Smooth muscle cell (in vitro differentiated cells): ENCODE data around the gene C11orf98. TPM values are rescaled to one million over a fixed set of nuclear protein-coding genes. Genes with fewer than 3 reads are reported as not detected.

Source experiments
- DNase-seq: peaks from one replicate; lab custom pipeline; 2025; ENCODE audit not compliant: unreplicated experiment; lab: John Stamatoyannopoulos, UW
- H2AFZ ChIP-seq: fragments of 200-600 bp; sonication (generic); 2 replicates; pipeline ENCODE4 v1.6.0; 2016; ENCODE audit warnings: antibody characterized with exemption, low read depth, mild to moderate bottlenecking
- H3F3A ChIP-seq: fragments of 200-600 bp; sonication (generic); 2 replicates; pipeline ENCODE4 v1.6.0; 2017; ENCODE audit warnings: antibody characterized with exemption, low read depth
- H3K27ac ChIP-seq: fragments of 200-600 bp; sonication (generic); 2 replicates; pipeline ENCODE4 v1.5.1; 2016; ENCODE audit warnings: low read depth, mild to moderate bottlenecking
- H3K27me3 ChIP-seq: fragments of 200-600 bp; sonication (generic); 2 replicates; pipeline ENCODE4 v1.6.1; 2016; ENCODE audit warnings: low read depth, mild to moderate bottlenecking
- H3K36me3 ChIP-seq: fragments of 200-600 bp; sonication (generic); 2 replicates; pipeline ENCODE4 v1.5.1; 2016; ENCODE audit warnings: low read depth
- H3K4me1 ChIP-seq: fragments of 200-600 bp; sonication (generic); 2 replicates; pipeline ENCODE4 v1.5.1; 2016; ENCODE audit warnings: low read depth
- H3K4me2 ChIP-seq: fragments of 200-600 bp; sonication (generic); 2 replicates; pipeline ENCODE4 v1.6.0; 2016; ENCODE audit warnings: mild to moderate bottlenecking
- H3K4me3 ChIP-seq: fragments of 200-600 bp; sonication (generic); 2 replicates; pipeline ENCODE4 v1.5.1; 2016; ENCODE audit warnings: mild to moderate bottlenecking
- H3K79me2 ChIP-seq: fragments of 200-600 bp; sonication (generic); 2 replicates; pipeline ENCODE4 v1.6.0; 2016; ENCODE audit warnings: low read depth, mild to moderate bottlenecking
- H3K9ac ChIP-seq: fragments of 200-600 bp; sonication (generic); 2 replicates; pipeline ENCODE4 v1.6.0; 2016; ENCODE audit warnings: low read depth
- H3K9me3 ChIP-seq: fragments of 200-600 bp; sonication (generic); replicated peaks from 2 replicates; pipeline ENCODE4 v1.5.1; 2016; ENCODE audit warnings: low read depth
- H4K20me1 ChIP-seq: fragments of 200-600 bp; sonication (generic); 2 replicates; pipeline ENCODE4 v1.6.0; 2016; ENCODE audit warnings: low read depth
- CTCF ChIP-seq: fragments of 200-600 bp; sonication (generic); IDR thresholded peaks from 2 replicates; pipeline ENCODE4 v1.5.1; 2017; ENCODE audit warnings: borderline replicate concordance, mild to moderate bottlenecking, antibody characterized with exemption; ENCODE audit not compliant: insufficient read depth, poor library complexity, severe bottlenecking
- WGBS: methylation state at CpG from one replicate; pipeline ENCODE4 v1.1.7; 2016; ENCODE audit warnings: low lambda C conversion rate; 5-methylcytosine and 5-hydroxymethylcytosine counted together
- polyA plus RNA-seq: library from polyadenylated mRNA; unstranded; fragments of >200 nt; fragmentation: Nextera tagmentation; extraction: Ambion mirVana; gene quantifications from 2 replicates; pipeline ENCODE4 v1.2.1, GENCODE V29; 2016
- total RNA-seq: library from RNA; depleted of rRNA; stranded (reverse); fragments of >200 nt; gene quantifications from 2 replicates; pipeline ENCODE4 v1.2.3, GENCODE V29; 2014

C11orf98 gene
- total and polyA plus RNA-seq, 2 experiments from 2014 or later, result 68.4 to 101 TPM

GRCh38 chr11:62688491-62688890, 23.5 kb upstream of the C11orf98 start:
- H3K36me3 ChIP-seq, result no peaks in the 10 kb centered on the region
- no peaks in the 10 kb centered on the region for H3F3A ChIP-seq
- H3K4me2 ChIP-seq, result no peak overlapping the region
- H3K4me1 ChIP-seq, result no peaks in the 10 kb centered on the region
- H3K27ac ChIP-seq, result no peak overlapping the region
- DNase-seq, result no peak
- no peaks in the 10 kb centered on the region for H3K9me3 ChIP-seq
- no peak for TF ChIP-seq CTCF
- no peak overlapping the region for H2AFZ ChIP-seq
- WGBS, result 43% methylated on average over 1 of the region's 1 CpG
- no peak overlapping the region for H3K4me3 ChIP-seq
- H4K20me1 ChIP-seq, result no peaks in the 10 kb centered on the region
- H3K79me2 ChIP-seq, result no peaks in the 10 kb centered on the region
- no peak overlapping the region for H3K9ac ChIP-seq
- H3K27me3 ChIP-seq, result no peaks in the 10 kb centered on the region

- Histone ChIP-seq H2AFZ (no peak overlapping the region), H3K4me2 (no peak overlapping the region), H3F3A (no peaks in the 10 kb centered on the region), H4K20me1 (no peaks in the 10 kb centered on the region), H3K27me3 (no peaks in the 10 kb centered on the region), H3K4me1 (no peaks in the 10 kb centered on the region), H3K4me3 (no peak overlapping the region), H3K9me3 (no peaks in the 10 kb centered on the region), H3K79me2 (no peaks in the 10 kb centered on the region), H3K27ac (no peak overlapping the region), H3K36me3 (no peaks in the 10 kb centered on the region), H3K9ac (no peak overlapping the region)
- TF ChIP-seq CTCF, result no peak
- WGBS, result 88% methylated on average over 73 of the region's 74 CpGs
- DNase-seq, result no peak
Observed at GRCh38 chr11:62687508-62688396, 22.7 kb upstream of the C11orf98 start.

GRCh38 chr11:62682518-62682917, 17.5 kb upstream of the C11orf98 start:
- H3K4me2 ChIP-seq, result no peak overlapping the region
- no peaks in the 10 kb centered on the region for H3K9me3 ChIP-seq
- H3K4me3 ChIP-seq, result no peak overlapping the region
- no peak overlapping the region for H3K9ac ChIP-seq
- H3K27me3 ChIP-seq, result no peaks in the 10 kb centered on the region
- peaks cover 15% of the 10 kb centered on the region for H3F3A ChIP-seq
- peaks cover 13% of the 10 kb centered on the region for H3K79me2 ChIP-seq
- no peak for TF ChIP-seq CTCF
- no peak overlapping the region for H3K27ac ChIP-seq
- H3K4me1 ChIP-seq, result peaks cover 7% of the 10 kb centered on the region
- no peak overlapping the region for H2AFZ ChIP-seq
- no peaks in the 10 kb centered on the region for H4K20me1 ChIP-seq
- 94% methylated on average over 7 of the region's 7 CpGs for WGBS
- no peak for DNase-seq
- no peaks in the 10 kb centered on the region for H3K36me3 ChIP-seq
